ENCODE data around the gene FADS2. TPM values are rescaled to one million over a fixed set of nuclear protein-coding genes. Genes with fewer than 3 reads are reported as not detected.

Gene FADS2
- total RNA-seq = 162 and 243 TPM in 2 replicates

GRCh38 chr11:61827571-61828378 lies at the start of gene FADS2:
Gene FADS2, plus strand, starts transcription at chr11:61828300. Its CDS starts 91 bp downstream, at chr11:61828391.

DNA sequence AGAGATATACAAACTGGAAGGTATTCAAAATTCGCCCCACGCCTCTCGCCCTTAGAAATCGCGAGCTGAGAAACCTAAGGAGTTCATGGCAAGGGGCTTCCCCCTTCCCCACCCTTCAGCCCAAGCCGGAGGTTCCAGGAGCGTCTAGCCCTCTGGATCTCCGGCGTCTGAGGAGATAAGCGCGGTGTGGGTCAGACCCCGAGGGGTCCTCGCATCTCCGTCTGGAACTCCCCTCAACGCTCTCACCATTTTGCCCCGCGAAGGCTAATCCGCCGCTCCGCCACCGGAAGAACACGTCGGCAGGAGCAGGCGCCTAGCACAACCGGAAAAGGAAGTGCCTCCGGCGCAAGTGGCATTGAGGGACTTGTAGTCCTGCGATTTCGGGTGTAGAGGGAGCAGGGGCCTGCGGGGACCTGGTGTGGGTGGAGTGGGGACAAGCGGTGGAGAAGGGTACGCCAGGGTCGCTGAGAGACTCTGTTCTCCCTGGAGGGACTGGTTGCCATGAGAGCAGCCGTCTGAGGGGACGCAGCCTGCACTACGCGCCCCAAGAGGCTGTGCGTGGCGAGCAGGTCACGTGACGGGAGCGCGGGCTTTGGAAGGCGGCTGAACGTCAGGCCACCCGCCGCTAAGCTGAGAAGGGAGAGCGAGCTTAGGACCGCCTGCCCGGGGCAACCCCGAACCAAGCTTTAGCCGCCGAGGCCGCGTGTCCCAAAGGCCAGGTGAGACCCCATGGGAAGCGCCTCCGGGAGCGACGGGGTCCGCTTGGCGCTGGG lies 35.6 kb upstream of the FADS2 start, which contains the start of the genes FEN1 and TMEM258:
Gene FEN1, plus strand, starts transcription at position 602 of the 773 bp plus-strand sequence. CDS start 2,451 bp downstream, outside the sequence.
Gene TMEM258, minus strand, starts transcription at position 290 of the 773 bp plus-strand sequence. Its CDS starts 41 bp downstream, at position 249.

DNA sequence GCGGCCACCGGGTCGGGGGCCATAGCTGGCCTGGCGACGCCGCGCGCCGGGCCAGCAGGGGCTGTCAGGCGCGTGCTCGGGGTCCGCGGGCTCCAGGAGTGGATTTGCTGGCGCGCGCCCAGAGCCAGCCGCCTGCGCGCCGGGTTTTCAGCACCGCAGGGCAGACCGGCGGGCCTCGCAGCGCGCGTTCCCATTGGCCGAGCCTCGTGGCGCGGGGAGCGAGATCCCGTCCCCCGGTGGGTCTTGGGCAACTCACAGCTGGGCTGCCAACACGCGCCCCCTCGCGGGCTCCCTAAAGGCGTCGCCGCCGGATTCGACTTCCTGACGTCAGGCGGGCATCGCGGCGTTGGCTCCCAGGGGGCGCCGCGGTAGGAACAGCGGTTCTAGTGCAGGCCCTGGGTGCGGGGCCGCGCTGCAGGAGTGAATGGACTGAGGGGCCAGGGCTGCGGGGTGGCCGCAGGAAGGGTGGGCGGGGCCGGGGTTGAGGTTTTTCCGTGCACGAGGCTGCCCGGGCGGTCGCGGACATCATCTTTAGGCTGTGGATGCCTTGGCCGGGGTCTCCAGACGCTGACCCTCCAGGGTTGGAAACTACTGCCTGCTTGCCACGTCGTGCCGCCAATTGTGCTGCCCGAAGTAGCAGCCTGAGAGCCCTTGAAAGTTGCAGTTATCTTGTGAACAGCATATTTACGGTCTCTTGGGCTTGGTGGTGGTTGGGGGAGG lies 11.2 kb upstream of the FADS2 start, which contains the start of gene FADS1:
Gene FADS1, minus strand, starts transcription at position 268 of the 720 bp plus-strand sequence. Its CDS starts 74 bp downstream, at position 194.

DNA sequence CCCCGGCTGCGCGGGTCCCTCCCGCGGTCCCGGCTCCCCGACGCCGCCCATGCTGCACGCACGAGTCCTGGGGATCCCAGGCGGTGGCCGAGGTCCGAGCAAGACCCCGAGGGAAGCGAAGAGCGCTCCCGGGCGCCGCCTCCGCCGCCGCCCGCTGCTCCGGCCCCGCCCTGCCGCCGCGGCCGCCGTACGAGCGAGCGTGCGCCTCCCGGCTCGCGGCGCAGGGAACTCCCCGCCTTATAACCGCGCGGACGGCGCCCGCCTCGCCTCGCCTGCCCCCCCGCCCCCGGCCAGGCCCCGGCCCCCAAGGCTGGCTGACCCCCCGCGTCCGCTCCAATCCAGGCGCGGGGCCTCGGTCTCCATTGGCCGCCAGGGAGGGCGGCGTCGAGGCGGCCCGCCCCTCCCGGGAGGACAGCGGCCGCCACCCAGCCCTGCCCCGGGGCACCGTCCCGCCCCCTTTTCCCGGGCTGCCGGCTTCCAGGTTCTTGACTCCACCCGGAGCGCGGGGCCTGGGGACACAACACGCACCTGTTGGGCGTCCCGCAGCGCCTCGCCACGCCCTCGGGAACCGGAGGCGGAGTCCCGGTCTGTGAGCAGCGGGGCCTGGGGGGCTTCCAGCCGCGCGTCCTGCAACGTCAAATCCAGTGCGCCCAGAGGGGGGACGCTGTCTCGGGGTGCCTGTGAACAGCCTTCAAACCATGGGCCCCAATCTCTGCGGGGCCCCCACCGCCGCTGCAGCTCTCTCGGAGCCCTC lies 63.4 kb downstream of the FADS2 start, which contains the start of gene FADS3:
Gene FADS3, minus strand, starts transcription at position 215 of the 754 bp plus-strand sequence. Its CDS starts 164 bp downstream, at position 51.

Other genes starting within 250 kb of the FADS2 start
- gene SYT7, start 247.2 kb upstream of the FADS2 start, total RNA-seq = 3.6 and 10.8 TPM in 2 replicates
- 0.16 and 0.49 TPM in 2 replicates for gene DAGLA, start 147.9 kb upstream of the FADS2 start, total RNA-seq
- gene MYRF, start 75.7 kb upstream of the FADS2 start, total RNA-seq = 0.04 TPM in 1 of 2 replicates, not detected in the other
- gene TMEM258, start 35.7 kb upstream of the FADS2 start, total RNA-seq = 94.1 and 112 TPM in 2 replicates
- 16.6 and 63.6 TPM in 2 replicates for gene FEN1, start 35.4 kb upstream of the FADS2 start, total RNA-seq
- 32.8 and 54.6 TPM in 2 replicates for gene FADS1, start 11.3 kb upstream of the FADS2 start, total RNA-seq
- 33.4 and 130 TPM in 2 replicates for gene FADS3, start 63.2 kb downstream of the FADS2 start, total RNA-seq
- 0.53 and 0.78 TPM in 2 replicates for gene RAB3IL1, start 89.3 kb downstream of the FADS2 start, total RNA-seq
- 0.11 and 1.4 TPM in 2 replicates for gene BEST1, start 122.1 kb downstream of the FADS2 start, total RNA-seq
- 407 and 508 TPM in 2 replicates for gene FTH1, start 139.3 kb downstream of the FADS2 start, total RNA-seq

Measured in hair follicular keratinocyte (primary cell).